CD4-positive, alpha-beta T cell treated with Interleukin-4 for 1 hour (primary cell): ENCODE results near the gene LCNL1.
"Not testable (repeated sequence)": the region's sequence is repeated elsewhere in the genome, so short reads cannot be mapped to it uniquely, and the experiment has no call there.

ENCODE experiments used
- DNase-seq, 2 donors: peaks; one replicate each; pipeline ENCODE4 v3.0.0-alpha.2; 2020 to 2022

LCNL1 gene

GRCh38 chr9:137028263-137029057, 45.7 kb downstream of the LCNL1 start:
- peak; percentile 63 to 72 for DNase-seq

DNA sequence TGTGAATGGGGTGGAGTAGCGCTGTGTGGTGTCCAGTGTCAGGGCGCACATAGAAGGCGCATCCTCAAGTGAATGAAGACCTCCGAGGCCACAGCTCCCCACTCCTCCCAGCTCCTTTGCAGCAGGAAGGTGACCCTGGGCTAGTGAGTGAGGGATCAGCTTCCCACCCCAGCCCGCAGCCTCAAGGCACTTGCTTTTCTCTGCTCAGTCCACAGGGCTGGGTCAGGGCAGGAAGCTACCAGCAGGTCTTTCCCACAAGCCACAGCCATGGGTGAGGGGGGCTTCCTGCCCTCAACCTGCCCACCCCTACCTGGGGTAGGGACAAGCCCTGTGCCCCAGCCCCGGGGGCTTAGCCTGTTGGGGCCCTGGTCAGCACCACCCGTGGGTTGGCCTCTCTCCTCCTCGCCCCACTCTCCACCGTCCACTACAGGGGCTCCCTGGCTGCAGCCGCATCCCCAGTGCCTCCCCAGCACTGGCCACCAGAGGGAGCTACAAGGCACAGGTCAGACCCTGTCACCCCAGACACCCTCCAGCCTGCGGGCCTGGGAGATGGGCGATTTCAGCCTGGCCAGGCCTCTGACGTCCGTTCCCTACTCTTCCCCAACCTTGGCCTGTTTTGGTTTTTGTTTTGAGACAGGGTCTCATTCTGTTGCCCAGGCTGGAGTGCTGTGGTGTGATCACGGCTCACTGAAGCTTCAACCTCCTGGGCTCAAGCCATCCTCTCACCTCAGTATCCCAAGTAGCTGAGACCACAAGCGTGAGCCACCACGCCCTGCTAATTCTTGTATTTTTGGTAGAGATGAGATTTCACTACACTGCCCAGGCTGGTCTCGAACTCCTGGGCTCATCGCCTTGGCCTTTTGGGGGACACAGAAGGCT, 46.5 kb downstream of the LCNL1 start:
- DNase-seq, result peak; percentile 68 to 73

GRCh38 chr9:137030006-137030405, 47.2 kb downstream of the LCNL1 start:
- DNase-seq, result no peak

GRCh38 chr9:137030538-137031527, 48.0 kb downstream of the LCNL1 start:
- peak; percentile 52 to 64 for DNase-seq

GRCh38 chr9:137031904-137032640, 49.3 kb downstream of the LCNL1 start, which contains the start of gene FUT7:
FUT7 (minus strand) TSS chr9:137032088; CDS start chr9:137031991, 97 bp downstream.
- peak; percentile 51 to 57 for DNase-seq

- peak in 1 of 2 donors; percentile 71 for DNase-seq
Observed at GRCh38 chr9:137032858-137033257, 50.1 kb downstream of the LCNL1 start.

GRCh38 chr9:137033481-137033880, 50.7 kb downstream of the LCNL1 start:
- not testable (repeated sequence) for DNase-seq

GRCh38 chr9:137034039-137034708, 51.4 kb downstream of the LCNL1 start:
- DNase-seq, result peak in 1 of 2 donors; percentile 23

GRCh38 chr9:137034709-137035506, 52.1 kb downstream of the LCNL1 start:
- peak; percentile 88 for DNase-seq
